Activated T-helper 1 cell treated with anti-CD3 and anti-CD28 coated beads, Interleukin-12 subunit alpha, Interleukin-12 subunit beta, Interleukin-2, Interleukin-4 antibody, amounts not matched to agents 30 ng/mL and 10 ng/mL and 1 ng/mL, durations not matched to agents 14 hours and 24 hours and 36 hours (primary cell): ENCODE data around the gene ST8SIA5. TPM values are rescaled to one million over a fixed set of nuclear protein-coding genes. Genes with fewer than 3 reads are reported as not detected.

Experiments
- DNase-seq: peaks from one replicate; pipeline ENCODE4 v3.0.0; 2021; ENCODE audit warnings: low spot score
- H3K27ac Mint-ChIP-seq: one replicate; pipeline ENCODE4 v1.8.0; 2021; ENCODE audit warnings: mild to moderate bottlenecking, mixed read lengths
- H3K27me3 Mint-ChIP-seq: one replicate; pipeline ENCODE4 v1.8.0; 2022; ENCODE audit warnings: mild to moderate bottlenecking, moderate library complexity, mixed read lengths; ENCODE audit not compliant: insufficient read depth
- H3K36me3 Mint-ChIP-seq: one replicate; pipeline ENCODE4 v1.8.0; 2021; ENCODE audit warnings: low read depth, mixed read lengths
- H3K4me1 Mint-ChIP-seq: one replicate; pipeline ENCODE4 v1.8.0; 2021; ENCODE audit warnings: low read depth, mixed read lengths
- H3K4me3 Mint-ChIP-seq: one replicate; pipeline ENCODE4 v1.8.0; 2021; ENCODE audit warnings: mild to moderate bottlenecking, moderate library complexity, mixed read lengths
- H3K9me3 Mint-ChIP-seq: one replicate; pipeline ENCODE4 v1.8.0; 2021; ENCODE audit warnings: mixed read lengths
- intact Hi-C: fragments of 100-400 bp; cut with micrococcal nuclease; formaldehyde crosslinking; loops from one replicate; pipeline ENCODE4 v1.15.1; 2024
- total RNA-seq: library from RNA; stranded (reverse); gene quantifications from 2 replicates; pipeline ENCODE4 v1.2.3, GENCODE V29; 2022

The ST8SIA5 gene
- total RNA-seq, 1 donor from 2014 or later = not detected

DNA sequence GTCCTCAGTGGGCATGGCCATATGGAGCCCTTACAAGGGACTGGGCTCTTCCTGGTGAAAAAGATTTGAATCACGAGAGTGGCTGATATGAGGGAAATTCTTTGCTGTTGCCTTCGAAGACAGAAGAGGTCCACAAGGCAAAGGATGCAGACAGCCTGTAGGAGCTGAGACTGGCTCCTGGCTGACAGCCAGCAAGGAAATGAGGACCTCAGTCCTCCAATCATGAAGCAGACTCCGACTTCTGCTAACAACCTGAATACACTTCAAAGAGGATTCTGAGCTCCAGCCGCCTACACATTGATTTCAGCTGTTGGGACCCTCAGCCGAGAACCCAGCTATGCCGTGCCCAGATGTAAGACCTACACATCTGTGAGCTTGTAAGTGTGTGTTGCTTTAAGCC is 3.0 kb upstream of the ST8SIA5 start:
- peaks cover 12% of the 10 kb centered on the region for H3K4me1 Mint-ChIP-seq
- H3K27me3 Mint-ChIP-seq = peaks cover 62% of the 10 kb centered on the region
- intact Hi-C loops = loop anchor here (5.0 kb wide), 1 partner anchor 428 kb away; a partner anchor contains a TSS
- DNase-seq = no peak
- H3K27ac Mint-ChIP-seq = no peak overlapping the region
- H3K36me3 Mint-ChIP-seq = no peaks in the 10 kb centered on the region
- H3K4me3 Mint-ChIP-seq = no peak overlapping the region
- H3K9me3 Mint-ChIP-seq = no peaks in the 10 kb centered on the region

DNA sequence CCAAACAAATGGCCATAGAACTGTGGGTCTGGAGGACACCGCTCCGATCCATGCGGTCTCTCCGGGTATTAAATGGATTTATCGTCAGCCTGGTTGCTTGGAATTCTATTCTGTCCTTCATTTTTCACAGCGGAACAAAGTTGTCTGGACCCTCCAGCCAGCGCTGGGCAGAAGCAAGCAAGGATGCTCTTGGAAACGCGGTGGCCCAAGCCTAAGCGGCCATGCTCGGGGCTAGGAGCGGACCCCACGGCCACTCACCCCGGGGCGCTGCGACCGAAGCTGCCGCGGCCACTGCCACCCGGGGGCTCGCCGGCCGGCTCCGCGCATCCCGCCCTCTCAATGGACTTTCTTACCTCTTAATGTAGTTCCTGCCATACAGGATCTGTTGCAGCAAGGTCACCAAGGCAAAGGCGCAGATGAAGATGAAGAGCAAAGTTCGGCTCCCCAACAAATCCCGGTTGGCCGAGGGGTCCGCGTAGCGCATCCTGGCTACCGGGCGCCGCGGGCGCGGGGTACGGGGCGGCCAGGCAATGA is 761 bp downstream of the ST8SIA5 start:
- Mint-ChIP-seq H3K9me3 (no peaks in the 10 kb centered on the region), H3K4me3 (no peak overlapping the region), H3K27me3 (peaks cover 49% of the 10 kb centered on the region), H3K27ac (no peak overlapping the region), H3K36me3 (no peaks in the 10 kb centered on the region), H3K4me1 (peaks cover 24% of the 10 kb centered on the region)
- intact Hi-C loops = loop anchor here (2.0 to 5.0 kb wide), 3 partner anchors 161 to 499 kb away; partner anchors contain the start of genes KATNAL2 and PIAS2
- DNase-seq = no peak

DNA sequence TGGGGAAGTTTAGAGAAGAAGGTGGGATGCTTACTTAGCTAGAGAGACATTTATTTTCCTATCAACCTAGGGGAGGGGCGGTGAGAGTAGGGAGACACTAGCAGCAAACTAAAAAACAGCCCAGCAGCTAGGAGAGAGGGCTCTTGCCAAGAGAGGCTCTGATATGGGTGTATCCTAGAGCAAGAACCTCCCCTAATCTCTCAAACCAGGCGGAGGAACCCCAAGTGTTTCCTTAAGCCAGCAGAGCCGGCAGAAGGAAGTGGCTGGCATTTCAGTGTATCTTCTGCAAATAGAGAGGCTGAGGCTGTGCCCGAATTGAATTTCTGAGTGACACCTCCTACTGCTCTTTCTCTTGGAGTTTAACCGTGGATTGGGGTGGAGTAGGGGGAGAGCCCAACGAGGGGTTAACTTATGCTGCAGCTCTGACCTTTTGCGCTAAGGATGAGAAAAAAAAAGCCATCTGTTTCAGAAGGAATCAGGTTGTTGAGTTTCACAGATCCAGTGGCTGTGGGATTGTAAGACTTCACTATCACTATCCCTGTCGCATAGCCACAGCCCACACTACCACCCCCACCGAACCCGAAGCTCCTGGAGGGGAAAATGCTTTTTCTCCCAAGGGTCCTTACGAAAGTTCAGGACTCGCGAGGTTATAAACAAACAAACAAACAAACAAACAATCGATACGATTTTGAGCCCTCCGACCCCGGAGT is 1.4 kb downstream of the ST8SIA5 start:
- peaks cover 24% of the 10 kb centered on the region for H3K4me1 Mint-ChIP-seq
- DNase-seq = no peak
- H3K4me3 Mint-ChIP-seq = no peak overlapping the region
- H3K9me3 Mint-ChIP-seq = no peaks in the 10 kb centered on the region
- H3K36me3 Mint-ChIP-seq = no peaks in the 10 kb centered on the region
- no peak overlapping the region for H3K27ac Mint-ChIP-seq
- intact Hi-C loops = loop anchor here (2.0 to 5.0 kb wide), 3 partner anchors 161 to 499 kb away; partner anchors contain the start of genes KATNAL2 and PIAS2
- peaks cover 51% of the 10 kb centered on the region for H3K27me3 Mint-ChIP-seq

DNA sequence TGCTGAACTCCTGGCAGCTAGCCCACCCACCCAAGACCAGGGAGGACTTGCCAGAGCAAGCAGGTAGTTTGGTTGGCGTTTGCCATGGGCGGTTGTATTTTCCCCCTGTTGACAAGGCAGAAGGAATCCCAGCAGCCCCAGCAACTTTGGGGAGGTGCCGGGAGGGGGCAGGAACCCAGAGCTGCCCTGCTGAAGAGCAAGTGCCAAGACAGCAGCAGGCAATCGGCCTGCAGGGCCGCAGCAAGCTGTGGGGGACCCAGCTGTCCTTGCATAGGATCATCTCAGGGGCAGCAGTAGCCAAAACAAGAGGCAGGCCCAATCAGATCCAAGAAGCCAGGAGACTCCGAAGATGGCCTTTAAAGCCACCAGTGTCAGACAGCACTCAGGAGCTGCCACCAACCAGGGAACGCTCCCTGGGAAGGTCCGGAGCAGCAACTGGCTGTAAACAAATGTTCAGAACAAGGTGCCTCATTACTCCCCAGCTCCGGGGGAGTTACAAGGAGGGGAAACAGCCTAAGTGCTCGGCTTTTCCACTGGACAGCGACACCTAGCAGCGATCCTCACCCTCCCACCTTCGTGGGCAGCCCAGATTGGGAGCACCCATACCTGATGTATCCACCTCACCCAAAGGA is 2.1 kb downstream of the ST8SIA5 start:
- intact Hi-C loops = loop anchor here (5.0 kb wide), 1 partner anchor 422 kb away; a partner anchor contains a TSS

DNA sequence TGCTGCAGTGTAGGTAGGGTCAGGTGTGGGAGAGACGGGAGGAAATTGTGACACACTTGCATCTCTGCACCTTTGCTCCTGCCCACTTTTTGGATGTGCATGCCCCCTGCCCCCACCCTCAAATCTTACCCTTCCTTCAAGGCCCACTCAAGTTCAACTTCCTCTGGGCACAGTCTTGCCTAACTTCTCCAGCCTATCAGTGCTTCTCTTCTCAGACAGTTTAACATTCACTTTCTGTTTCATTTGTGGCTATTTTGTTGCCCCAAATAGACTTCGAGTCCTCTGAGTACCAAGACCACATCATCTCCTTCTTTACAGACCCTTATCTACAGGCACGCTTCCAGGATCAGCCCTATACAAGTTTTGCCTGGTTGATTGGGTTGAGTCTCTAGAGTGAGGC is 2.7 kb downstream of the ST8SIA5 start:
- Mint-ChIP-seq H3K27ac (no peak overlapping the region), H3K36me3 (no peaks in the 10 kb centered on the region), H3K9me3 (no peaks in the 10 kb centered on the region), H3K4me3 (no peak overlapping the region), H3K27me3 (peaks cover 40% of the 10 kb centered on the region), H3K4me1 (peaks cover 24% of the 10 kb centered on the region)
- DNase-seq = no peak
- intact Hi-C loops = no loop called here

More for the DNA sequence above, 2.1 kb downstream of the ST8SIA5 start:
- no peak for DNase-seq
- peaks cover 46% of the 10 kb centered on the region for H3K27me3 Mint-ChIP-seq
- no peaks in the 10 kb centered on the region for H3K36me3 Mint-ChIP-seq
- peaks cover 24% of the 10 kb centered on the region for H3K4me1 Mint-ChIP-seq
- no peaks in the 10 kb centered on the region for H3K9me3 Mint-ChIP-seq
- H3K4me3 Mint-ChIP-seq = no peak overlapping the region
- H3K27ac Mint-ChIP-seq = no peak overlapping the region

DNA sequence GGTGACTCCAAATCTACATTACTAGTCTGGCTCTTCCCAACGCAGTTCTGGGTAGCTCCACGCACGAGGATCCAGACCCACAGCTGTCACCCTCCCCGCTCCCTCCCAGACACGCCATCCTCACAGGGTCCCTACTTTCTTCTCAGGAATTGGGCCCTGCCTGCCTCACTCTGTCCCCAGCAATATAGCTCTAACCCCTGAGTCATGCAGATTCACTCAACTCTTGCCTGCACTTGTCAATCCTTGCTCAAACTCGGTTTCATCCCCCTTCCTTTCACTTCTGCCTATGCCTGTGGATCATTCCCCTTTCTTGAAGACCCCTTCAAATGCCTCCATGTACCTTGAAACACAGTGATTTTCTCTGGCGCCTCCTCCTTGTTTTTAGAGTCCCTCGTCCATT is 5.0 kb downstream of the ST8SIA5 start:
- no peak for DNase-seq
- H3K36me3 Mint-ChIP-seq = no peaks in the 10 kb centered on the region
- intact Hi-C loops = no loop called here
- no peak overlapping the region for H3K4me3 Mint-ChIP-seq
- peaks cover 18% of the 10 kb centered on the region for H3K4me1 Mint-ChIP-seq
- no peaks in the 10 kb centered on the region for H3K9me3 Mint-ChIP-seq
- peaks cover 29% of the 10 kb centered on the region for H3K27me3 Mint-ChIP-seq
- H3K27ac Mint-ChIP-seq = no peak overlapping the region

DNA sequence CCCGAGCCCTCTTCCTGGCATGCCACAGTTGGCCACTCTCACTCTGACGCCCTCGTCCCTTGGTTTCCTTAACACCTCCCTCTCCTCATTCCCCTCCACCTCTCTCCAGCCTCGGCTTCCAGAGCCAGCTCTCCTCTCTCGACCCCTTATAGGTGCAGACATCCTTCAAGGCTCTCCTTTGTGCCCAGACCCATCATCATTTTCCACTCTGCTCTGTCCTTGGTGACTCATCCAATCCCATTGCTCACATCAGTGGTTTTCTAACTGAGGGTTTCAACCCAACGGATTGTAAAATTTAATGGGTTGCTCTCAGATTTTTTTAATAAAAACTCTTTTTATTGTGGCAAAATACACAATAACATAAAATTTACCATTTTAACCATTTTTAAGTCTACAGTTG is 6.2 kb downstream of the ST8SIA5 start:
- H3K4me3 Mint-ChIP-seq = no peak overlapping the region
- H3K9me3 Mint-ChIP-seq = no peaks in the 10 kb centered on the region
- H3K27me3 Mint-ChIP-seq = peaks cover 27% of the 10 kb centered on the region
- intact Hi-C loops = no loop called here
- no peaks in the 10 kb centered on the region for H3K36me3 Mint-ChIP-seq
- no peak for DNase-seq
- peaks cover 14% of the 10 kb centered on the region for H3K4me1 Mint-ChIP-seq
- H3K27ac Mint-ChIP-seq = no peak overlapping the region

DNA sequence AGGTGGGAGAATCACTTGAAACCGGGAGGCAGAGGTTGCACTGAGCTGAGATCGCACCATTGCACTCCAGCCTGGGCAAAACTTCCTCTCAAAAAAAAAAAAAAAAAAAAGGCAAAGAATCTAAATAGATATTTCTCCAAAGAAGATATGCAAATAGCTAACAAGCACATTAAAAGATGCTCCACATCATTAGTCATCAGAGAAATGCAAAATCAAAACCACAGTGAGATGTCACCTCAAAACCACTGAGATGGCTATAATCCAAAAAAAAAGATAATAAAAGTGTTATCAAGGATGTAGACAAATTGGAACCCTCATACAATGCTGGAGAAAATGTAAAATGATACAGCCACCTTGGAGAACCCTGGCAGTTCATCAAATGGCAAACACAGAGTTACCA is 8.4 kb downstream of the ST8SIA5 start:
- Mint-ChIP-seq H3K36me3 (no peaks in the 10 kb centered on the region), H3K27me3 (peaks cover 27% of the 10 kb centered on the region), H3K9me3 (no peaks in the 10 kb centered on the region), H3K4me1 (no peaks in the 10 kb centered on the region), H3K4me3 (no peak overlapping the region), H3K27ac (no peak overlapping the region)
- no peak for DNase-seq
- intact Hi-C loops = no loop called here

DNA sequence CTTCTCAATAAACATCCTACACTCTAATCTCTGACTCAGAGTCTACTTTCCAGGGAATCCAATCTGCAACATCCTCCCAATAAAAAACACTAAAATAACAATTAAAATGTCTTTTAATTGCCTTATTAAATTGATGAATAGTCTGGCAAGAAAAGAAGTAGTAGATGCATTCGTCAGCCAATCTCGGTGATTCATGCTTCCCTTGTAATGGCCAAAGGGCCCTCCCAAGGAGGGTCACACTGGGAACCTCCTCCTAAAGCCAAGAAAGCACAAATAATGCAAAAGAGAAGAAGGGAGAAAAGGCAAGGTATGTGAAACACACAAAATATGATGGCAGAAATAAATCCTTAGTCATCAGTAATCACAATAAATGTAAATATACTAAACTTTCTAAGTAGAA is 16.8 kb downstream of the ST8SIA5 start:
- Mint-ChIP-seq H3K4me1 (no peaks in the 10 kb centered on the region), H3K4me3 (no peak overlapping the region), H3K36me3 (no peaks in the 10 kb centered on the region), H3K27ac (no peak overlapping the region), H3K9me3 (no peaks in the 10 kb centered on the region), H3K27me3 (peaks cover 8% of the 10 kb centered on the region)
- intact Hi-C loops = no loop called here
- DNase-seq = no peak

DNA sequence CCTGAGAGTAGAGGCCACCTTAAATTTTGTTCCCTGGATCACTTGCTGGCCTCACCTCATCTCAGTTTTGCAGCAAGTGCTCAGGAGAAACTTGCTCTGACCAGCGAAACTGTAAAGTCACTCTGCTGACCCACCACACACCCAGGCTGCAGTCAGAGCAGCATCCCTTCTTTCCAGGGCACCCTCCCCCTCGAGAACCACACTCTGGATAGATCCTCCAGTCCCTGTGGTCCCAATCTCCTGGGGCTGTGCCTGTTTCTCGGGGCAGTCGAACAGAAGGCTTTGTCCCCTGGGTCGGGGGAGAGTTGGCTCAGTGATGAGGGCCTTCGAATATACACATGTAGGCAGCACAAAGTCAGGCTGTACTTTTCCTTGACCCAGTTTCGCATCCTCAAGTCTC is 18.4 kb downstream of the ST8SIA5 start:
- intact Hi-C loops = no loop called here
- H3K4me3 Mint-ChIP-seq = no peak overlapping the region
- DNase-seq = no peak
- no peak overlapping the region for H3K27ac Mint-ChIP-seq
- no peaks in the 10 kb centered on the region for H3K4me1 Mint-ChIP-seq
- peaks cover 2% of the 10 kb centered on the region for H3K27me3 Mint-ChIP-seq
- H3K9me3 Mint-ChIP-seq = no peaks in the 10 kb centered on the region
- no peaks in the 10 kb centered on the region for H3K36me3 Mint-ChIP-seq

DNA sequence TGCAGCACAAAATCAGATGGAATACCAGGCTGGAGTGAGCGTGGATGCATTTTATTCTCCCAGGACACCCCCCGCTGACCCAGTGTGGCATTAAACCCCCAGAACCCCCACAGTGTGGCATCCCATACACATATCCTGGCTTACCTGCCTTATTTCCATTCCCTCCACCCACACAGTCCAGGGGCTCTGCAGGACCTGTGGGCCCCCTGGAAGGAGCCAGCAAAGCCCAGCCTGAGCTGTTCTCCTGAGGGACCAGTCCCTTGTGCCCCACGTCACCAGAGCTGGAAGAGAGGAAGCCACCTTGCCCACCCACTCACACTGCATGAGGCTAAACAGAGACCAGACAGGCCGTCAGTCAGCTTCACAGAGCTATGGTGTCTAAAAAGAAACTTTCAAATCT is 20.1 kb downstream of the ST8SIA5 start:
- H3K9me3 Mint-ChIP-seq = no peaks in the 10 kb centered on the region
- H3K36me3 Mint-ChIP-seq = no peaks in the 10 kb centered on the region
- H3K27me3 Mint-ChIP-seq = peaks cover 2% of the 10 kb centered on the region
- no peaks in the 10 kb centered on the region for H3K4me1 Mint-ChIP-seq
- no peak for DNase-seq
- no peak overlapping the region for H3K27ac Mint-ChIP-seq
- no peak overlapping the region for H3K4me3 Mint-ChIP-seq
- intact Hi-C loops = no loop called here

DNA sequence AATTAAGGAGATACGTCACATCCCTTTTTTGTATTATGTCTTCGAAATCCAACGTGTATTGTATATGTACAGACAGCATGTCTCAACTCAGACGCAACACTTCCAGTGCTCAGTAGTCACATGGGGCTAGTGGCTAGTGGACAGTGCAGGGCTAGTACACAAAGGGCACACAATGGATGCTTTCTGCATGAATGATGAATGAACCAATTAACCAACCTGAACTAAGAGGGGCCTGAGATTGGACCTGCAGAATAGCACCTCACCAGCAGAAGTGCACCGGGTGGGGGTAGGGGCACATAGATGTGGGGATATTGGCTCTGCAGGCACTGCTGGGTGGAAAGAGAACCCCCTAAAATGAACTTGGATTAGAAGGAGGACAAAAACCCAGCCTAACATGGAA is 20.7 kb downstream of the ST8SIA5 start:
- peaks cover 2% of the 10 kb centered on the region for H3K27me3 Mint-ChIP-seq
- H3K36me3 Mint-ChIP-seq = no peaks in the 10 kb centered on the region
- no peaks in the 10 kb centered on the region for H3K4me1 Mint-ChIP-seq
- H3K9me3 Mint-ChIP-seq = no peaks in the 10 kb centered on the region
- no peak overlapping the region for H3K4me3 Mint-ChIP-seq
- H3K27ac Mint-ChIP-seq = no peak overlapping the region
- intact Hi-C loops = no loop called here
- no peak for DNase-seq

DNA sequence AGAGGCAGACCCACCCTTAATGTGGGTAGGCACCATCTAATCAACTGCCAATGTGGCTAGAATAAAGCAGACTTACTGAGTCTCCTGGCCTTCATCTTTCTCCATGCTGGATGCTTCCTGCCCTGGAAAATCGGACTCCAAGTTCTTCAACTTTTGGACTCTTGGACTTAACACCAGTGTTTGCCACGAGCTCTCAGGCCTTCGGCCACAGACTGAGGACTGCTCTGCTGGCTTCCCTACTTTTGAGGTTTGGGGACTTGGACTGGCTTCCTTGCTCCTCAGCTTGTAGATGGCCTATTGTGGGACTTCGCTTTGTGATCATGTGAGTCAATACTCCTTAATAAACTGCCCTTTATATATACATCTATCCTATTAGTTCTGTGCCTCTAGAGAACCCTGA is 21.9 kb downstream of the ST8SIA5 start:
- Mint-ChIP-seq H3K27ac (no peak overlapping the region), H3K27me3 (peaks cover 2% of the 10 kb centered on the region), H3K9me3 (peaks cover 7% of the 10 kb centered on the region), H3K36me3 (no peaks in the 10 kb centered on the region), H3K4me1 (no peaks in the 10 kb centered on the region), H3K4me3 (no peak overlapping the region)
- no peak for DNase-seq
- intact Hi-C loops = no loop called here
